ENCODE measurements around the gene FOXC1.

Gene FOXC1

GRCh38 chr6:1636272-1636825 is 26.6 kb downstream of the FOXC1 start:
- no peaks in the 10 kb centered on the region for H3K36me3 ChIP-seq (ENCODE audit: control insufficient read depth, insufficient read depth, low read length)
- no peak overlapping the region for H3K9ac ChIP-seq (ENCODE audit: low read length)
- no peaks in the 10 kb centered on the region for H3K9me3 ChIP-seq (ENCODE audit: control insufficient read depth, low read length)

GRCh38 chr6:1636971-1637871 is 27.5 kb downstream of the FOXC1 start:
- H3K9ac ChIP-seq (ENCODE audit: low read length) = no peak overlapping the region
- peaks cover 21% of the 10 kb centered on the region for H3K4me1 ChIP-seq (ENCODE audit: control insufficient read depth, insufficient read depth, low read length)
- no peaks in the 10 kb centered on the region for H3K36me3 ChIP-seq (ENCODE audit: control insufficient read depth, insufficient read depth, low read length)
- no peaks in the 10 kb centered on the region for H3K27me3 ChIP-seq (ENCODE audit: control insufficient read depth, insufficient read depth, low read length)
- H3K9me3 ChIP-seq (ENCODE audit: control insufficient read depth, low read length) = no peaks in the 10 kb centered on the region
- H3K4me3 ChIP-seq (ENCODE audit: low read length) = no peak overlapping the region

More at GRCh38 chr6:1636272-1636825, 26.6 kb downstream of the FOXC1 start:
- Histone ChIP-seq H3K4me3 (ENCODE audit: low read length) (no peak overlapping the region), H3K4me1 (ENCODE audit: control insufficient read depth, insufficient read depth, low read length) (peaks cover 15% of the 10 kb centered on the region), H3K27me3 (ENCODE audit: control insufficient read depth, insufficient read depth, low read length) (no peaks in the 10 kb centered on the region)

- no peaks in the 10 kb centered on the region for H3K9me3 ChIP-seq (ENCODE audit: control insufficient read depth, low read length)
- peaks cover 27% of the 10 kb centered on the region for H3K4me1 ChIP-seq (ENCODE audit: control insufficient read depth, insufficient read depth, low read length)
- no peaks in the 10 kb centered on the region for H3K27me3 ChIP-seq (ENCODE audit: control insufficient read depth, insufficient read depth, low read length)
- no peak overlapping the region for H3K9ac ChIP-seq (ENCODE audit: low read length)
- H3K4me3 ChIP-seq (ENCODE audit: low read length) = no peak overlapping the region
- H3K36me3 ChIP-seq (ENCODE audit: control insufficient read depth, insufficient read depth, low read length) = no peaks in the 10 kb centered on the region
Observed at GRCh38 chr6:1639430-1639829, 29.7 kb downstream of the FOXC1 start.

GRCh38 chr6:1640476-1640875 is 30.8 kb downstream of the FOXC1 start:
- no peak overlapping the region for H3K4me3 ChIP-seq (ENCODE audit: low read length)
- no peak overlapping the region for H3K9ac ChIP-seq (ENCODE audit: low read length)
- H3K36me3 ChIP-seq (ENCODE audit: control insufficient read depth, insufficient read depth, low read length) = no peaks in the 10 kb centered on the region
- no peaks in the 10 kb centered on the region for H3K9me3 ChIP-seq (ENCODE audit: control insufficient read depth, low read length)
- no peaks in the 10 kb centered on the region for H3K27me3 ChIP-seq (ENCODE audit: control insufficient read depth, insufficient read depth, low read length)
- H3K4me1 ChIP-seq (ENCODE audit: control insufficient read depth, insufficient read depth, low read length) = peaks cover 27% of the 10 kb centered on the region

- Histone ChIP-seq H3K36me3 (ENCODE audit: control insufficient read depth, insufficient read depth, low read length) (no peaks in the 10 kb centered on the region), H3K9ac (ENCODE audit: low read length) (no peak overlapping the region), H3K27me3 (ENCODE audit: control insufficient read depth, insufficient read depth, low read length) (no peaks in the 10 kb centered on the region), H3K9me3 (ENCODE audit: control insufficient read depth, low read length) (no peaks in the 10 kb centered on the region), H3K4me1 (ENCODE audit: control insufficient read depth, insufficient read depth, low read length) (peaks cover 27% of the 10 kb centered on the region), H3K4me3 (ENCODE audit: low read length) (no peak overlapping the region)
Observed at GRCh38 chr6:1641343-1641885, 31.7 kb downstream of the FOXC1 start.

- Histone ChIP-seq H3K4me1 (ENCODE audit: control insufficient read depth, insufficient read depth, low read length) (peaks cover 17% of the 10 kb centered on the region), H3K4me3 (ENCODE audit: low read length) (no peak overlapping the region)
Observed at GRCh38 chr6:1643111-1643510, 33.4 kb downstream of the FOXC1 start.

GRCh38 chr6:1643830-1644445 is 34.2 kb downstream of the FOXC1 start:
- Histone ChIP-seq H3K27me3 (ENCODE audit: control insufficient read depth, insufficient read depth, low read length) (no peaks in the 10 kb centered on the region), H3K9me3 (ENCODE audit: control insufficient read depth, low read length) (no peaks in the 10 kb centered on the region), H3K9ac (ENCODE audit: low read length) (no peak overlapping the region), H3K4me3 (ENCODE audit: low read length) (no peak overlapping the region), H3K36me3 (ENCODE audit: control insufficient read depth, insufficient read depth, low read length) (no peaks in the 10 kb centered on the region), H3K4me1 (ENCODE audit: control insufficient read depth, insufficient read depth, low read length) (peaks cover 17% of the 10 kb centered on the region)

More at GRCh38 chr6:1643111-1643510, 33.4 kb downstream of the FOXC1 start:
- no peaks in the 10 kb centered on the region for H3K27me3 ChIP-seq (ENCODE audit: control insufficient read depth, insufficient read depth, low read length)
- no peaks in the 10 kb centered on the region for H3K9me3 ChIP-seq (ENCODE audit: control insufficient read depth, low read length)
- H3K36me3 ChIP-seq (ENCODE audit: control insufficient read depth, insufficient read depth, low read length) = no peaks in the 10 kb centered on the region
- H3K9ac ChIP-seq (ENCODE audit: low read length) = no peak overlapping the region

- no peaks in the 10 kb centered on the region for H3K9me3 ChIP-seq (ENCODE audit: control insufficient read depth, low read length)
- H3K4me1 ChIP-seq (ENCODE audit: control insufficient read depth, insufficient read depth, low read length) = peaks cover 17% of the 10 kb centered on the region
- no peaks in the 10 kb centered on the region for H3K36me3 ChIP-seq (ENCODE audit: control insufficient read depth, insufficient read depth, low read length)
- H3K4me3 ChIP-seq (ENCODE audit: low read length) = no peak overlapping the region
- H3K9ac ChIP-seq (ENCODE audit: low read length) = no peak overlapping the region
- no peaks in the 10 kb centered on the region for H3K27me3 ChIP-seq (ENCODE audit: control insufficient read depth, insufficient read depth, low read length)
Observed at GRCh38 chr6:1644516-1645060, 34.9 kb downstream of the FOXC1 start.

GRCh38 chr6:1645466-1646185 is 35.9 kb downstream of the FOXC1 start:
- Histone ChIP-seq H3K9me3 (ENCODE audit: control insufficient read depth, low read length) (no peaks in the 10 kb centered on the region), H3K36me3 (ENCODE audit: control insufficient read depth, insufficient read depth, low read length) (no peaks in the 10 kb centered on the region), H3K4me1 (ENCODE audit: control insufficient read depth, insufficient read depth, low read length) (peaks cover 17% of the 10 kb centered on the region), H3K27me3 (ENCODE audit: control insufficient read depth, insufficient read depth, low read length) (no peaks in the 10 kb centered on the region), H3K9ac (ENCODE audit: low read length) (no peak overlapping the region), H3K4me3 (ENCODE audit: low read length) (no peak overlapping the region)

GRCh38 chr6:1651362-1651761 is 41.6 kb downstream of the FOXC1 start:
- Histone ChIP-seq H3K27me3 (ENCODE audit: control insufficient read depth, insufficient read depth, low read length) (no peaks in the 10 kb centered on the region), H3K9ac (ENCODE audit: low read length) (no peak overlapping the region), H3K36me3 (ENCODE audit: control insufficient read depth, insufficient read depth, low read length) (no peaks in the 10 kb centered on the region), H3K4me1 (ENCODE audit: control insufficient read depth, insufficient read depth, low read length) (no peaks in the 10 kb centered on the region), H3K4me3 (ENCODE audit: low read length) (no peak overlapping the region), H3K9me3 (ENCODE audit: control insufficient read depth, low read length) (no peaks in the 10 kb centered on the region)

GRCh38 chr6:1652842-1653241 is 43.1 kb downstream of the FOXC1 start:
- no peaks in the 10 kb centered on the region for H3K27me3 ChIP-seq (ENCODE audit: control insufficient read depth, insufficient read depth, low read length)
- H3K9ac ChIP-seq (ENCODE audit: low read length) = no peak overlapping the region
- H3K36me3 ChIP-seq (ENCODE audit: control insufficient read depth, insufficient read depth, low read length) = no peaks in the 10 kb centered on the region
- H3K9me3 ChIP-seq (ENCODE audit: control insufficient read depth, low read length) = no peaks in the 10 kb centered on the region
- no peak overlapping the region for H3K4me3 ChIP-seq (ENCODE audit: low read length)
- no peaks in the 10 kb centered on the region for H3K4me1 ChIP-seq (ENCODE audit: control insufficient read depth, insufficient read depth, low read length)

Measured in mucosa of stomach (tissue), 1 donor.